Fibroblast of the aortic adventitia (primary cell): Measurements from ENCODE around the gene C21orf91. TPM values are rescaled to one million over a fixed set of nuclear protein-coding genes. Genes with fewer than 3 reads are reported as not detected.
"Not testable (repeated sequence)": the region's sequence is repeated elsewhere in the genome, so short reads cannot be mapped to it uniquely, and the experiment has no call there.

Experiments used
- DNase-seq: peaks from one replicate; pipeline ENCODE4 v3.0.0-alpha.2; 2010; ENCODE audit warnings: low read depth
- H3K4me3 ChIP-seq: 2 replicates; pipeline ENCODE4 v1.5.1; 2011; ENCODE audit warnings: low read depth, mild to moderate bottlenecking, control low read depth, low read length, moderate library complexity
- CTCF ChIP-seq: IDR thresholded peaks from 2 replicates; pipeline ENCODE4 v1.5.1; 2011; ENCODE audit warnings: mild to moderate bottlenecking, low read length, control low read depth, inconsistent platforms; ENCODE audit not compliant: insufficient read depth
- total RNA-seq: library from RNA; depleted of rRNA; stranded (reverse); fragments of >200 nt; gene quantifications from 2 replicates; pipeline ENCODE4 v1.2.3, GENCODE V29; 2012; ENCODE audit warnings: low replicate concordance

Gene C21orf91
- total RNA-seq, 1 donor, result 13.1 TPM

GRCh38 chr21:17780539-17780938 lies 38.6 kb downstream of the C21orf91 start:
- no peak overlapping the region for H3K4me3 ChIP-seq
- TF ChIP-seq CTCF, result no peak
- DNase-seq, result no peak

GRCh38 chr21:17779980-17780379 lies 39.2 kb downstream of the C21orf91 start:
- no peak overlapping the region for H3K4me3 ChIP-seq
- TF ChIP-seq CTCF, result no peak
- DNase-seq, result no peak

- no peak overlapping the region for H3K4me3 ChIP-seq
- no peak for DNase-seq
- TF ChIP-seq CTCF, result no peak
Measured at GRCh38 chr21:17779496-17779895, 39.7 kb downstream of the C21orf91 start.

- no peak for DNase-seq
- TF ChIP-seq CTCF, result no peak
- H3K4me3 ChIP-seq, result no peak overlapping the region
Measured at GRCh38 chr21:17777072-17777765, 41.9 kb downstream of the C21orf91 start.

- no peak for TF ChIP-seq CTCF
- no peak overlapping the region for H3K4me3 ChIP-seq
- DNase-seq, result no peak
Measured at GRCh38 chr21:17775431-17776126, 43.6 kb downstream of the C21orf91 start.

- DNase-seq, H3K4me3 ChIP-seq: not testable (repeated sequence)
Measured at GRCh38 chr21:17775021-17775420, 44.1 kb downstream of the C21orf91 start.

- DNase-seq, result no peak
- no peak for TF ChIP-seq CTCF
- H3K4me3 ChIP-seq, result no peak overlapping the region
Measured at GRCh38 chr21:17769447-17769845, 49.7 kb downstream of the C21orf91 start.
